GM19240 (cell line): Measurements from ENCODE around the gene CCL5.
"Not testable (repeated sequence)": the region's sequence is repeated elsewhere in the genome, so short reads cannot be mapped to it uniquely, and the experiment has no call there.

ENCODE experiments used
- DNase-seq: peaks from one replicate; pipeline ENCODE4 v3.0.0; 2011; ENCODE audit warnings: low spot score; ENCODE audit not compliant: insufficient read length

CCL5 gene

DNA sequence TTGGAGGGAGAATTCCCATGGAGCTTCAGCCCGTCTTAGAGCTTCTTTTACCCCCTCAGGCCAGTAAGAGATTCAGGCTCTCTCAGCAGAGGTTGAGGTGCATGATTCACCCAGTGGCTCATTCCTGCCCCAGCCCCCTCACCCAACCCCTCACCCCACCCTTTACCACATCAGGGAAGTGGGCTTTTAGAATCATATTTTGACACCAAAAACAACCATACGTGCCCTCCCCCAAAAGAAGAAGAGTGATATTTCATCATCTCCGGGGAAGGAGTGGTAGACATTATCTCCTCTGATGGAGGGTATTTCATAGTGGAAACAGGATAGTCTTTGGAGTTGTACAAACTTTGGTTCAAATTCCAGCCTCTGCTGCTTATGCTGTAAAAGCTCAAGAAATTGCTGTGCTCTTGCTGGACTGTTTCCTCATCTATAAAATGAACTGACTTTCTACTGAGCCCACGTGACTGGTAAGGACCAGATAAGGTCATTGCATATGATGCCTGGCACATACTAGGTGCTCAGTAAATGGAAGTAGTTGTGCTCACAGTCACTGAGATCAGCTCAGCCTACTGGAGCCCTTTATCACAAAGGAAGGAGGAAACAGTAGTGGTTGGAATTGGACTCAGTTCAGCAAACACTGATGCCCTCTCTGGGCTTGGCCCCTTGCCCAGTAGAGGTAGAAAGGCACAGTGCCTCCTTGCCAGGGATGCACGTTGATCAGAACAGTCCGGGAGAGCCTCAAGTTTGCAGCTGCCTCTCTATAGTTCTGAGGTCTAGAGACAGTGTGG is 18.3 kb upstream of the CCL5 start:
- DNase-seq: no peak

DNA sequence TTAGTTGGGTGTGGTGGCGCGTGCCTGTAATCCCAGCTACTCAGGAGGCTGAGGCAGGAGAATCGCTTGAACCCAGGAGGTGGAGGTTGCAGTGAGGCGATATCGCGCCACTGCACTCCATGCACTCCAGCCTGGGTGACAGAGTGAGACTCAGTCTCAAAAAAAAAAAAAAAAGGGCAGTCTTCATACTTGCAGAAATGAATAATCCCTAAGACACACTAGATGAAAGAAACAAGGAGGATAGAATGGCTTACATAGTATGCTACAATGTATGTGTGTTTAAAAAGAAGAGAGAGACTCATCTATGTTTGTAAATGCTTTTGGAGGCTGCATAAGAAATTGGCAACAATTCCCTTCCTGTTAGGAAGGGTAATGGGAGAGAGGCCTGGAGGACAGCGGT is 17.6 kb upstream of the CCL5 start:
- DNase-seq: not testable (repeated sequence)

DNA sequence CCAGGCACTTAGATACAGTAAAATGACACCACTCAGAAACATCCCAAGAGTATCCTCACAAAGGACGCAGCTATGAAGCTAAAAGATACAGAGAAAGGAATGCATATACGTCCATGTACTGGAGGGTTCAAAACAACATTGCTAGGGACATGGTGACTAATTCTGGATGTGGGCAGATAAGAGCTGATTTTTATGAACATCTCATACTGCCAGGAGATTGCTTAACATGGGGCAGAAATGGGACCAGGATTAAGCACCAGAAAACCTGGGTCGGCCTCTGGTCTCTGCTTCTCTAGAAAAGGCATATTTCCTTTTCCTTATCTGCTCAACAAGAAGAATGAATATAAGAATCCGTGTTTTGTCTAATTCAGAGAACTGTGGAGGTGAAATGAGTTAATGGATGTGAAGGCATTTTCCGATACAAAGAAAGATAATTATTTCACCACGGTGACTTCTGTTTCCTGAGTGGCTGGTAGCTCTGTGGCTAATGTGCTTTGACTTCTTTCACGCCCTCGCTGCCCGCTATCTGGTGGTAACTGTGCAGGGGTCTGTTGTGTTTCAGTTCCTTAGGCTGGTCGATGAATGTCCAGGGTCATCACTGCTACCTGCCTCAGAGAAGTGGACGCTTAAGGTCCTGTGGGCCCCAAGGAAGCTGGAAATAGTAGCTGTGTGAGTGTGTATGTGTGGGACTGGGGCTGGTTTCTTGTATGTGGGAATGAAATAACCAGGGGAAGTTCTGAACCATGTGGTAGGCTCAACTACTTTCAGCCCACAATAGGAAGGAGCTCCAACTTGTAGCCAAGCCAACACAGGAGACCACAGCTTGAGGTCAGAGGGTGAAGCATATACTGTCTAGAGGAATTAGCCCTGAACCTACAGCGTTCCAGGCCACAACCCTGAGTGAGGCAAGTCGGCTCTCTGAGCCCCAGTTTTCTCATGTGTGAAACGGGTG is 15.8 kb upstream of the CCL5 start:
- no peak for DNase-seq

DNA sequence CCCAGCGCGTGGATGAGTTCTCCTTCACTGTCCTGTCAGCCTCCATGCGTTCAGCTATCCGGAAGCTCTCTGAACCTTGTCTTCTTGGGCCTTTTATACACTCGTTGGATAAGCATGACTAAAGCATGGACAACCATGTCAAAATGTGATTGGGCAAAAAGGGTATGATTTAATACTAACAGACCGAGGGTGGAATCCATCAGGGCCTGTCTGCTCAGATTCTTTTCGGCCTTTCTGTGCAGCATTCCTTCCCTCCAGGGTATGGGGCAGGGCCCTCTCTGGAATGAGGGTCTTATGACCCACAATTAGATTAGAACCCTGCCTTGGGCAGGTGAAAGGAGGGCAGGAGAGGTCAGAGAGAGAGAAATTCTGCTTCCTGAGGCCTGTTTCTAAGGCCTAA is 14.0 kb upstream of the CCL5 start:
- no peak for DNase-seq

DNA sequence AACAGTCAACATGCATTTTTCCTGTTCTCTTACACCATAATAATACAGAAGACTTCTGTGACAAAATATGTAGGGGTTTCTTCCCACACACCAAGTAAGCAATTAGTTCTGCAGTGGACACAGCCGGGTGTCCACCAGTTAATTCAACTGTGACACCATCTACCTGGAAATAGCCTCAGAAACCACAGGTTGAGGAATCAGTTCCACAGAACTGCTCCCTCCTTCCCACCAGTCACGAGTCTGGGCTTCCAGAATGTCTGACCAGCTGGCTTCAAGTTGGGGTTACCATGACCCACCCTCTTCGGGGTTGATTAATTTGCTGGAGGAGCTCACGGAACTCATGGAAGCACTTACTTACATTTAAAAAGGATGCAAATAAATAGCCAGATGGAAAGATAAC is 13.6 kb upstream of the CCL5 start:
- no peak for DNase-seq

DNA sequence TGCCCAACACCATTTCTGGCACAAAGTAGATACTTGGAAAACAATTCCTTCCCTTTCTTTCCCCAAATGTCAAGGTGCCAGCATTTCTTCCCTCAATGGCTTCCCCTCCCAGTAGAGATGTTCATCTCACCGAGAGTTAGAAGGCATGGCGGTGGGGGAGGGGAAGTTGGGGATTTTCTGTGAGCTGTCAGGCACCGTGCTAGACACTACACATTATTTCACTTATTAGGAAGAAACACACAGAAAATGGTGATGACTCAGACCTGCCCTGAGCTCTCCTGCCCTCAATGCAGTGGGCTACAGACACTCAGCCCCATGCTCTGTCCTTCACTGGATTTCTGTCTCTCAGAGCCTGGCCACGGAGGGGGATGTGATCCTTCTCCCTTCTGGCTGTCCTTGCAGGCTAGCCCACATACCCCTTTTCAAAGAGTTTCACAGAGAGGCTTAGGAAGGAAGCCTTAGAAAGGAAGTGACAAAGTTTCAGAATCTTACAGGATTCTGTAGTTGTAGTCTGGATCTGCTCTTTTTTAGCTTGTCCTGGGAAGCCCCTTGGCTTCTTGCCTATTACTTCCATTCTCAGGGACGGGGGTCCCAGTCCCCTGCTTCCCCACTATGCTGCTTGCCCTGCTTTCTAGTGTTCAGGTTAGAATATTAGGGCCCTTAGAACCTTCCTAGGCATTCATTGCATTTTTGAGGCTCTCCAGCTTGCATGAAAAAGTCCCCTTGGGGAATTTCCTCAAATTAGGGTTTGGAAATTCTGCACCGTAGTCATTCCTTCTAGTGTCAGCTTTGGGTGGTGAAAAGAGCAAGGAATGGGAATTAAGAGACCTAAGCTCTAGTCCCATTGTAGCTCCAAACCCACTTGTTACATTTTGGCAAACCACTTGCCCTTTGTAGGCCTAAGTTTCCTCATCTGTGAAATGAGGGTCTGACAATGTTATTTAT is 12.2 kb upstream of the CCL5 start:
- DNase-seq: no peak

DNA sequence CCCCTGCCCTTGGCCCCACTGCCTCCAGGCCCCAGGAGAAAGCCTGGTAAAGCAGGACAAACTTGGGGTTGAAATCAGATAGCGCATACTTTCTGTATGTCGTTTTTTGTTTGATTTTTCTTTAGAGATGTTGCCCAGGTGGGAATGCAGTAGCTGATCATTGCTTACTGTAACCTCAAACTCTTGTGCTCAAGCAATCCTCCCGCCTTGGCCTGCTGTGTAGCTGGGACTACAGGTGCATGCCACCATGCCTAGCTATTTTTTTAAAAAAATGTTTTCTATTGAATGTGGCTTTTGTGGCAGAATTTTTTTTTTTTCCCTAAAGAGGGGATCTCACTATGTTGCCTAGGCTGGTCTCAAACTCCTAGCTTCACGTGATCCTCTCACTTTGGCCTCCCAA is 11.1 kb upstream of the CCL5 start:
- DNase-seq: no peak

DNA sequence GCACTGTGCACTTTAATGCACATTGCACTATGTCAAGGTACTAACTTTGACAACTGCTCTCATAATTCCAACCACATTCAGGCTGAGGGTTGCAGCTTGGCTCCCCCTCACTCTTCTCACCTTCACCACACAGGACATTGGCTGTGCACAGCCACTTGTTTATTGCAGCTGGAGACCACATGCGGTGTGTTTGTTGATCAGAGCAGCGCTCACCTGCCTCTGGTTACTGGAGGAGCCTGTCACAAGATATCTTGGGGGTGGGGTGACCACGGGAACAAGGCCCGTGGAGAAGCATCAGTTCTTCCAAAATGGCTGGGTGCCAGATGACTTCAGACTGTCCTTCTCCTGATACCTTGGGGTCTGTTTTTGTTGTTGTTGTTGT is 10.6 kb upstream of the CCL5 start:
- DNase-seq: no peak

DNA sequence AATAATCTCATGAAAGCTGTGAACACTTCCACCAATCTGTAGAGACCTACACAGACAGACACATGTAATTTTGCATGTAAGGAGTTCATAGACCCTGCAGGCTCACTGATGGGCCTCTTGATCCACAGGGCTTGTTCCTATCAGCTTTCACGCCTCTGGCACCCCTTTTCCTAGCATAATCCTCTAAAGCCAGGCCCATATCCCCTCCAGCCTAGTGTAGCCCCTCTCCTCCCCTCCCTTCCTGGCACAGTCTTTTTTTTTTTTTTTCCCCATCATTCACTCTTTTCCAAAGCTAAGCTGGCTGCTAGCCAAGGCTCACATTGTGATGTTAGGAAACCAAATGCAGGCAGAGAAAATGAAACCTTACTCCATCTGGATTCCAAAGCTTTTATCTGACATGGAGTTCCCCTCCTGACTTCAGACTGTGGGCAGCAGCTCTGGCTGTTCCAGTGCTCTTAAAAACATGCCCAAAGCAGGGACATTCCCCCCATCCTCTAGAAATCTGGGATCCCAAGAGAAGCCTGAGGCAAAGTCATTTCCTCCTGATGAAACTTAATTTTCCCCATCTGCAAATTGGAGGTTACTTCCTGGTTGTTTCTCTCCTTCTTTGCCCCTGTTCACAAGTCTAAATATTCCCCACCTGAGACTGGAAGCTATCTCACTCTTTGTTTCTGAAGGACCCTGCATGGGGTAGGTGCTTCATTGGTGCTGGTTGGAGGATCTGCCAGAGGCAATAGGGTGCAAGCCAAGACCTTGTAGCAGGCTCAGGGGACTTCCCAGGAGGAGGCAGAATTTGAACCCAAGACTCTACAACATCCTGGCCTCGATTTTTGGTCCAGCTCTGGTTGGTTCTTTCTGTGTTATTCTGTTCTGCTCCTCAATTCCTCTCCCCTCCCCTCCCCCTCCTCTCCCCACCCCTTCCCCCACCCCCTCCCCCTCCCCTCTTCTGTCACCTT is 9.9 kb upstream of the CCL5 start:
- no peak for DNase-seq

DNA sequence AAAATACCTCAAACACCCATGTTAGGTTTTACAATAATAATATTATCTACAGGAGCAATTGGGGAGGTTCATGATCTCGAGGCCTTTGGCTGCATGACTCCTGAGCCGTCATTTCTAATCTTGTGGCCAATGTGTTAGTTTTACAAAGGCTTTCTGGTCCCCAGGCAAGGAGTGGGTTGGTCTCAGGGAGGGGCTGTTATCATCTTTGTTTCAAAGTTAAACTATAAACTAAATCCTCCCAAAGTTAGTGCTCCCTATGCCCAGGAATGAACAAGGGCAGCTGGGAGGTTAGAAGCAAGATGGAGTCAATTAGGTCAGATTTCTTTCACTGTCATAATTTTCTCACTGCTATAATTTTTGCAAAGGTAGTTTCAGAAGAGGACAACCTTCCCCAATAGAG is 9.1 kb upstream of the CCL5 start:
- no peak for DNase-seq

DNA sequence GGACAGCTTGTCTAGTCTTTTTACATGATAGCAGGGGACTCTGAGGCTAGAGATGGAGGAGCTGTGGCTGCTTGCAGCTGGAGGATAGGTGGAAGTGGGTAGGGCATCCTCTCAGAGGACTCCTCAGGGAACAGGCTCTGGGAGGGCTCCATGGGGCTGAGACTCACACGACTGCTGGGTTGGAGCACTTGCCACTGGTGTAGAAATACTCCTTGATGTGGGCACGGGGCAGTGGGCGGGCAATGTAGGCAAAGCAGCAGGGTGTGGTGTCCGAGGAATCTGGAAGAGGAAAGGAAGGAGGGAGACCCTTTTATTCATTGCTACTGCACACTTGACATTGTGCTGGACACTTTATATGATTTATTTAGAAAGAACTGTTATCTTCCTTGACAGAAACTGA is 1.8 kb downstream of the CCL5 start:
- no peak for DNase-seq

DNA sequence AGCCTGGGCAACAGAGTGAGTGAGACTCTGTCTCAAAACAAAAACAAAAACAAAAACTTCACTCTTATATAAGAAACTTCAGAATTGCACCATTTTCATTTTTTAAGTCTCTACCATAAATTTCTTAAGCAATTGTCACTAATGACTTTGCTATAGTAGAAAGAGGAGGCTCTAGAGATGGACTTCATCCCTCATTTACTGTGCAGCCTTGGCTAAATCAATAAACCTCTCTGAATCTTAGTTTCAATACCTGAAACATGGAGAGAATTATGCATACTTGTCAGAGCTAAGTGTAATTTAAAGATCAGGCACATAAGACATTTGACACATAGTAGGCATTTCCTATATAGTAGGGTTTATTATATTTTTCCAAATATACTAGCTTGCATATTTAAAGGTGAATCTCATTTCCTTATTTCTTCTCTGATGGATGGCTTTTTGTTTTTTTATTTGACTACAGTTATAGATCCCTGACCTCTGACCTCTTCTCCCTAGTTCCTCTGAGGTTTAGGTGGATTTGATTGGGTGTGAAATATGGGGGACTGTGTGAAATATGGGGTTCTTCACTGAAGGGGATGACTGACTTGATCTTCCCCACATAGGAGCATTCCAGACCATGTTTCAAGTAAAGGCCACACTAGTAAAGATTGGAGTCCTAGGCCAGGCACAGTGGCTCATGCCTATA is 2.7 kb downstream of the CCL5 start:
- DNase-seq: no peak

DNA sequence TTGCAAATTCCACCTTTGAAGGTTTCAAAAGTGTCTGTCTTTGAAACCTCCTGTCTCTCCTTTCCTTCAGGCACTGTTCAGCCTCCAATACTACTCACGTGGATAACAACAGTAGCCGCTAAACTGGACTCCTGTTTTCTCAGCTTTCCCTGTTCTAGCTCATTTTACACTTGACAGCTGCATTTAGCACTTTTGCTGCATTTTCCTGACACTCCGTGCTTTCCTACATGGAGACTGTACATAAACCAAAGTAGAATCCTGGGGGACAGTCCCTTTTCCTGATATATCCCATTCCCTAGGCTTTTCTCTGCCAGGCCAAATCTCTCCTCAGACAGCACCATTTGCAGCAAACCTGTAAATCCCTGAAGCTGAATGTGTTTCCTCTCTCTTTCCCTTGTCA is 3.6 kb downstream of the CCL5 start:
- DNase-seq: no peak

DNA sequence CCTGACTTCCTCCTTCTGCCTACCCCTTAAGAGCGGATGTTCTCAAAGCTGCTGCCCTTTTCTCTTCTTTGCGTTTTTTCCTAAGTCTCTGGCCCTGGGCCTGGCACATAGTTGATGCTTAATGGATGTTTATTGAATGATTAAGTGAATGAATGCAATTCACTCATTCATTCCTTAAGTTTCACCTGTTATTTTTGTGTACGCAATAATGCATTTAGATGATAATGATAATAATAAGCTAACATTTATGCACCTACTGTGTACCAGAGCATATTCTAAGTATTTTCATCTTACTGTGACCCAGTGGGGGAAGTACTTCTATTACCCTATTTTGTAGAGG is 4.4 kb downstream of the CCL5 start:
- DNase-seq: no peak

DNA sequence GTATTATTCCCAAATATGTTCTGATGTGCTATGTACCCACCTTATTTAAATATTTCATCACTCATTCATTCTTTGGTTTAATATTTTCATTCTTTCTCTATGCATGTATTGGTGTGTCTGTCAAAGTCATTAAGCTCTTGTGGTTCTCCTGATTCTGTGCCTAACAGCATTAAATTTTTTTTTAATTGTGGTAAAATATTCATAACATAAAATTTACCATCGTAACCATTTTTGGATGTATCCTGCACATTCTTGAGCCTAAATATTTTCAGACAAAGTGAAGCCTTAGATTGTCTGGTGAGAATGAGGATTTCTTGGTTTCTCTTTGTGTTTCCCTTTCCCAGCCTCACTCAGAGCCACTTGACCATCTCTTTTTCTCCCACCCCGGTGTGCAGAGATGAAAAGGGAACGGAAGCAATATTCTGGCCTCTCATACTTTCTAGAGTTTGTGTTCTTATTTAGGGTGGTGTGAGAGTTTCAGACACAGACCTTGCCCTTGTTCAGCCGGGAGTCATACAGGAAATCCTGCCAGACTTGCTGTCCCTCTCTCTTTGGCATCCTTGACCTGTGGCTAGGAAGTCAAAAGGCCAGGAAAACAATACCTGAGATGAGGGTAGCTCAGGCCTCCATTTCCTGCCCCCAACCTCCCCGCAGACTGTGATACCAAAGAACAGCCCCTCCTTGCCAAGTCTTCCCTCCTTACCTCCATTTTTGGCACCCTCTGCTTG is 4.9 kb downstream of the CCL5 start:
- no peak for DNase-seq

DNA sequence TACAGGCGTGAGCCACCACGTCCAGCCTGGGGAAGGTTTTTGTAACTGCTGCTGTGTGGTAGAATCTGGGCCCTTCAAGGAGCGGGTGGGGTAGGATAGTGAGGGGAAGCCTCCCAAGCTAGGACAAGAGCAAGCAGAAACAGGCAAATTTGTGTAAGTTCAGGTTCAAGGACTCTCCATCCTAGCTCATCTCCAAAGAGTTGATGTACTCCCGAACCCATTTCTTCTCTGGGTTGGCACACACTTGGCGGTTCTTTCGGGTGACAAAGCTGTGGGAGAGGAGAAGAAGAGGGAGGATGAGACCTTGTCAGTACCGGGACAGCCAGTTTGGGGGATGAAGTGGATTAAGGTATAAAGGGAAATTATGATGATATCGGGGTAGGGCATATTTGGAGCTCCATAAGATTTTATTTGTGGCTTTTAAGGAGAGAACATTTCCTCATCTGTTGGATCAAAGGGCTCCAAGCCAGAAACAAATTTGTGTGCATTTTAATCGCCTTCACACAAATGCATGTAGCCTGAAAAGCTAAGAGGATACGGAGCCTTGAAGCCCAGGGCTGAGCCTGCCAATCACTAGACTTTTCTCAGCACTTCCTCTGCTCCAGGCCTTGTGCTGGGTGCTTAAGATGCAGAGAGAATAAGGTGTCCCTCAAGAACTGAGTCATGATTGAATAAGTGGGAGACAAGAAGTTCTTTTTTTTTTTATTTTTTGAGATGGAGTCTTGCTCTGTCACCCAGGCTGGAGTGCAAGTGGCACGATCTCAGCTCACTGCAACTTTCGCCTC is 7.8 kb downstream of the CCL5 start:
- DNase-seq: no peak

DNA sequence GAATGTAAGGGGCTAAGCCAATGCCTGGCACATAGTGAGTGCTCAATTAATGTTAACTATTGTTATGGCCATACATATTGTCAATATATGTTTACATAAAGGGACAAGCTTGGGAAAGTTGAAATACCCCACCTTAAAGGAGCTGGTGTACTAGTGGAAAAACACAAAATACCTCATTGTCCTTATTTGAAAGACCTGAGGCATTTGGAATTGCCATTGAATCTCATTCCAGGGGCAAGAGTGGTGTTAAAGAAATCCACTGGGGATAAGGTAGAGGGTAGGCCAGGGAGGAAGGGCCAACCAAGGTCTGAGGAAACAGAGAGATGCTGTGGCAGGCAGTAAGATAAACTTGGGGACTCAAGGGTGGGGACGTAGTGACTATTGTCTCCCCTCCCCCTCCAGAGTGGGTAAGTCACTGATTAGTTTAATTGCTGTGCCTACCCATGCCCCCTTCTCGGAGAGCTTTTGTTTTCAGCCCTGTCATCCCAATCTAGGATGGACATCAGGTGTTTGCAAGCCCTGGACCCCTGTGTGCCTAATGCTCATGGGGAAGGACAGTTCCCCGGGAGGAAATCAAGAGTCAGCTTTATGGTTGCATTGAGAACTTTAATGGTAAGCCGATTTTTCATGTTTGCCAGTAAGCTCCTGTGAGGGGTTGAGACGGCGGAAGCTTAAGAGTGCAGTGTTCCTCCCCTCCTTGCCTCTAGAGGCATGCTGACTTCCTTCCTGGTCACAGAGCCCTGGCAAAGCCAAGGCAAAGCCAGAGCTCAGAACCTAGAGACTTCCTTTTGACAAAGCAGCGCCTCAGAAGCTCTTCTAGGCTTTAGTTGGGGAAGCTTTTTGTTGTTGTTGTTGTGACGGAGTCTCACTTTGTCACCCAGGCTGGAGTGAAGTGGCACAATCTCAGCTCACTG is 9.0 kb downstream of the CCL5 start:
- DNase-seq: no peak
